ENCODE results near the gene POM121. TPM values are rescaled to one million over a fixed set of nuclear protein-coding genes. Genes with fewer than 3 reads are reported as not detected.
"Not testable (repeated sequence)": the region's sequence is repeated elsewhere in the genome, so short reads cannot be mapped to it uniquely, and the experiment has no call there.

POM121 gene
- total RNA-seq, 1 donor from 2014 or later = 10.3 TPM

- not testable (repeated sequence) for DNase-seq
These were observed 73.1 kb downstream of the POM121 start for GRCh38 chr7:72997887-72998468.

Small RNA genes within 50 kb of the gene (small RNA-seq; reads per million reads assigned to genes)
- not detected for gene RF00019 (ENCODE audit: low replicate concordance)

Other genes with a start within 250 kb of the POM121 start
- 6.2 TPM for gene TYW1B, start 96.9 kb upstream of the POM121 start, total RNA-seq
- gene TRIM74, start 44.4 kb downstream of the POM121 start, total RNA-seq = 1.7 TPM
- not detected for gene SPDYE8, start 104.7 kb downstream of the POM121 start, total RNA-seq
- not detected for gene SPDYE11, start 132.8 kb downstream of the POM121 start, total RNA-seq
- gene SPDYE9, start 160.9 kb downstream of the POM121 start, total RNA-seq = not detected

Data from tongue (tissue), 3 donors.